Liver (tissue), 9 donors: ENCODE data around the gene PYGL. TPM values are rescaled to one million over a fixed set of nuclear protein-coding genes. Genes with fewer than 3 reads are reported as not detected.

Source experiments
- DNase-seq: peaks from one replicate; pipeline ENCODE4 v3.0.0-alpha.2; 2017; ENCODE audit warnings: low spot score
- H3K27ac ChIP-seq, 2 donors: one replicate each; pipeline ENCODE4 v1.7.0; 2013; ENCODE audit warnings: inconsistent platforms in 2 of 2, low read length in 2 of 2, control low read depth in 1 of 2, low read depth in 1 of 2, mild to moderate bottlenecking in 1 of 2
- H3K27me3 ChIP-seq, 4 donors: one replicate each; pipeline versions ENCODE4 v1.6.1 to v1.7.0; 2013; ENCODE audit warnings: low read length in 3 of 4, inconsistent platforms in 1 of 4, mild to moderate bottlenecking in 1 of 4, moderate library complexity in 1 of 4; ENCODE audit not compliant: control insufficient read depth in 4 of 4, insufficient read depth in 4 of 4
- H3K36me3 ChIP-seq, 4 donors: one replicate each; pipeline versions ENCODE4 v1.6.1 to v1.7.0; 2013; ENCODE audit warnings: low read length in 3 of 4, mild to moderate bottlenecking in 3 of 4, low read depth in 1 of 4, moderate library complexity in 1 of 4; ENCODE audit not compliant: control insufficient read depth in 4 of 4, insufficient read depth in 3 of 4
- H3K4me1 ChIP-seq, 4 donors: one replicate each; pipeline versions ENCODE4 v1.6.1 to v1.7.0; 2013; ENCODE audit warnings: low read length in 3 of 4, mild to moderate bottlenecking in 3 of 4, moderate library complexity in 1 of 4; ENCODE audit not compliant: control insufficient read depth in 4 of 4, insufficient read depth in 4 of 4
- H3K4me3 ChIP-seq, 3 donors: one replicate each; pipeline versions ENCODE4 v1.6.1 to v1.7.0; 2013; ENCODE audit warnings: low read length in 3 of 3, control low read depth in 1 of 3, low read depth in 1 of 3, mild to moderate bottlenecking in 1 of 3
- H3K9ac ChIP-seq, 2 donors: one replicate each; pipeline ENCODE4 v1.7.0; 2013; ENCODE audit warnings: low read length in 2 of 2, mild to moderate bottlenecking in 2 of 2, moderate library complexity in 2 of 2, control low read depth in 1 of 2, low read depth in 1 of 2
- H3K9me3 ChIP-seq, 4 donors: one replicate each; pipeline versions ENCODE4 v1.6.1 to v1.7.0; 2013; ENCODE audit warnings: low read length in 3 of 4; ENCODE audit not compliant: control insufficient read depth in 4 of 4
- EGR1 ChIP-seq, 2 donors: IDR thresholded peaks; 2 replicates each; pipeline ENCODE4 v1.6.1; 2016 to 2018; ENCODE audit warnings: antibody characterized with exemption in 2 of 2, low read depth in 2 of 2
- FOXA1 ChIP-seq: IDR thresholded peaks from 2 replicates; pipeline ENCODE4 v1.6.1; 2016; ENCODE audit warnings: antibody characterized with exemption
- FOXA2 ChIP-seq: IDR thresholded peaks from 2 replicates; pipeline ENCODE4 v1.6.1; 2016; ENCODE audit warnings: antibody characterized with exemption
- GABPA ChIP-seq, 2 donors: IDR thresholded peaks in 1 of 2; conservative IDR thresholded peaks in 1 of 2; 2 replicates each; pipeline ENCODE4 v1.6.1; 2016; ENCODE audit warnings: antibody characterized with exemption in 2 of 2, mild to moderate bottlenecking in 1 of 2, moderate library complexity in 1 of 2
- HNF4A ChIP-seq, 2 donors: conservative IDR thresholded peaks; 2 replicates each; pipeline ENCODE4 v1.6.1; 2016; ENCODE audit warnings: antibody characterized with exemption in 2 of 2, mild to moderate bottlenecking in 2 of 2
- HNF4G ChIP-seq: IDR thresholded peaks from 2 replicates; pipeline ENCODE4 v1.6.1; 2016; ENCODE audit warnings: antibody characterized with exemption
- JUND ChIP-seq, 2 donors: IDR thresholded peaks; 2 replicates each; pipeline ENCODE4 v1.6.1; 2016; ENCODE audit warnings: antibody characterized with exemption in 2 of 2
- NR2F2 ChIP-seq: IDR thresholded peaks from 2 replicates; pipeline ENCODE4 v1.6.1; 2016; ENCODE audit warnings: antibody characterized with exemption
- RXRA ChIP-seq, 2 donors: IDR thresholded peaks; 2 replicates each; pipeline ENCODE4 v1.6.1; 2017 to 2018; ENCODE audit warnings: antibody characterized with exemption in 2 of 2, mild to moderate bottlenecking in 1 of 2
- SP1 ChIP-seq: IDR thresholded peaks from 2 replicates; pipeline ENCODE4 v1.6.1; 2018; ENCODE audit warnings: antibody characterized with exemption, mild to moderate bottlenecking
- TAF1 ChIP-seq: conservative IDR thresholded peaks from 2 replicates; pipeline ENCODE4 v1.6.1; 2016; ENCODE audit warnings: antibody characterized with exemption, mild to moderate bottlenecking
- YY1 ChIP-seq: IDR thresholded peaks from 2 replicates; pipeline ENCODE4 v1.6.1; 2016; ENCODE audit warnings: antibody characterized with exemption, mild to moderate bottlenecking
- WGBS: extraction: QIAGEN DNeasy Blood & Tissue Kit; methylation state at CpG from one replicate; pipeline ENCODE4 v1.1.7; 2013; 5-methylcytosine and 5-hydroxymethylcytosine counted together
- polyA plus RNA-seq, 2 donors: library from polyadenylated mRNA; stranded (reverse) in 1 of 2; unstranded in 1 of 2; fragments of 200-250 nt in 1 of 2; fragments of >200 nt in 1 of 2; fragmentation: Nextera tagmentation in 1 of 2; extraction: Ambion mirVana in 1 of 2; gene quantifications; one replicate each; pipeline versions ENCODE4 v1.2.1 to v1.2.3, GENCODE V29; 2013 to 2015
- total RNA-seq, 2 donors: library from RNA; depleted of rRNA; stranded (reverse); fragments of >200 nt; gene quantifications; one replicate each; pipeline ENCODE4 v1.2.3, GENCODE V29; 2014
- TF ChIP-seq, protein P1 (sequence below): fragments of 150-350 bp; IDR thresholded peaks from 2 replicates; pipeline ENCODE4 v1.5.1; 2017; ENCODE audit warnings: improper control_type of control experiment, low read depth, low read length; ENCODE audit not compliant: missing input control
- TF ChIP-seq, protein P2 (sequence below): IDR thresholded peaks from 2 replicates; pipeline ENCODE4 v1.6.1; 2016; ENCODE audit warnings: antibody characterized with exemption
- TF ChIP-seq, protein P3 (sequence below): IDR thresholded peaks from 2 replicates; pipeline ENCODE4 v1.6.1; 2016; ENCODE audit warnings: antibody characterized with exemption
- donor health status: healthy.
- donor health status: healthy.
- donor health status: healthy.
- donor health status: healthy.
- donor health status: healthy.

The PYGL gene
- total and polyA plus RNA-seq, 4 donors, result 53.0 to 109 (median 86.3) TPM

DNA sequence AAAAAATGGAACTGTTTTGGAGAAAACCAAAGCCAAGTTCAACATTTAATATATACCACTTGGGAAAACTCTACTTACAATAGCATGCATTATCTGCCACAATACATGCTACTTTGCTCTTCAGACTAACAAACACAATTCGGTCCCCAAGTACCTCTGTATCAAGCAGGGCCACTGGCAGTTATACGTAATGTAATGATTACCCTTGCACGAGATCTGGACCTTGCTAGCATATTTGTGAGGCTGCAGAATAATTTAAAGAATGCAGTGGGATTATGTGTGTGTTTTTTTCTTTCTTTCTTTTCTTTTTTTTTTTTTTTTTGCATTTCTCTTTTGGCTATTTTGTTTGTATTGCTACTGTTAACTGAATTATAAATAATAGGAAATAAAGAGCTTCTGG is 22.8 kb upstream of the PYGL start:
- H3K4me3 ChIP-seq, result no peak overlapping the region
- H3K9ac ChIP-seq, result no peak overlapping the region
- H3K27me3 ChIP-seq, result no peaks in the 10 kb centered on the region
- no peaks in the 10 kb centered on the region for H3K9me3 ChIP-seq
- H3K4me1 ChIP-seq, result no peaks in the 10 kb centered on the region
- no peak overlapping the region for H3K27ac ChIP-seq
- DNase-seq, result no peak
- TF ChIP-seq HNF4A (conservative IDR thresholded peaks at IDR 0.05), result no peak
- TF ChIP-seq SP1, result no peak
- TF ChIP-seq NR2F2, result no peak
- TF ChIP-seq, protein P1, sequence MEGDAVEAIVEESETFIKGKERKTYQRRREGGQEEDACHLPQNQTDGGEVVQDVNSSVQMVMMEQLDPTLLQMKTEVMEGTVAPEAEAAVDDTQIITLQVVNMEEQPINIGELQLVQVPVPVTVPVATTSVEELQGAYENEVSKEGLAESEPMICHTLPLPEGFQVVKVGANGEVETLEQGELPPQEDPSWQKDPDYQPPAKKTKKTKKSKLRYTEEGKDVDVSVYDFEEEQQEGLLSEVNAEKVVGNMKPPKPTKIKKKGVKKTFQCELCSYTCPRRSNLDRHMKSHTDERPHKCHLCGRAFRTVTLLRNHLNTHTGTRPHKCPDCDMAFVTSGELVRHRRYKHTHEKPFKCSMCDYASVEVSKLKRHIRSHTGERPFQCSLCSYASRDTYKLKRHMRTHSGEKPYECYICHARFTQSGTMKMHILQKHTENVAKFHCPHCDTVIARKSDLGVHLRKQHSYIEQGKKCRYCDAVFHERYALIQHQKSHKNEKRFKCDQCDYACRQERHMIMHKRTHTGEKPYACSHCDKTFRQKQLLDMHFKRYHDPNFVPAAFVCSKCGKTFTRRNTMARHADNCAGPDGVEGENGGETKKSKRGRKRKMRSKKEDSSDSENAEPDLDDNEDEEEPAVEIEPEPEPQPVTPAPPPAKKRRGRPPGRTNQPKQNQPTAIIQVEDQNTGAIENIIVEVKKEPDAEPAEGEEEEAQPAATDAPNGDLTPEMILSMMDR, result no peak
- TF ChIP-seq GABPA (IDR thresholded peaks at IDR 0.05 in 1 of 2, conservative IDR thresholded peaks at IDR 0.05 in 1 of 2), result no peak
- TF ChIP-seq, protein P2, sequence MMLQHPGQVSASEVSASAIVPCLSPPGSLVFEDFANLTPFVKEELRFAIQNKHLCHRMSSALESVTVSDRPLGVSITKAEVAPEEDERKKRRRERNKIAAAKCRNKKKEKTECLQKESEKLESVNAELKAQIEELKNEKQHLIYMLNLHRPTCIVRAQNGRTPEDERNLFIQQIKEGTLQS, result no peak
- no peak for TF ChIP-seq JUND (IDR thresholded peaks at IDR 0.05)
- no peak for TF ChIP-seq HNF4G
- no peak for TF ChIP-seq RXRA (IDR thresholded peaks at IDR 0.05)
- TF ChIP-seq EGR1 (IDR thresholded peaks at IDR 0.05; ENCODE audit: low read depth in 2 of 2), result no peak
- no peak for TF ChIP-seq YY1
- TF ChIP-seq, protein P3, sequence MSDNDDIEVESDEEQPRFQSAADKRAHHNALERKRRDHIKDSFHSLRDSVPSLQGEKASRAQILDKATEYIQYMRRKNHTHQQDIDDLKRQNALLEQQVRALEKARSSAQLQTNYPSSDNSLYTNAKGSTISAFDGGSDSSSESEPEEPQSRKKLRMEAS, result no peak
- TF ChIP-seq FOXA2, result no peak
- TF ChIP-seq FOXA1, result no peak
- TF ChIP-seq TAF1, result no peak
- no peaks in the 10 kb centered on the region for H3K36me3 ChIP-seq
- 52% methylated on average over 3 of the region's 3 CpGs for WGBS

DNA sequence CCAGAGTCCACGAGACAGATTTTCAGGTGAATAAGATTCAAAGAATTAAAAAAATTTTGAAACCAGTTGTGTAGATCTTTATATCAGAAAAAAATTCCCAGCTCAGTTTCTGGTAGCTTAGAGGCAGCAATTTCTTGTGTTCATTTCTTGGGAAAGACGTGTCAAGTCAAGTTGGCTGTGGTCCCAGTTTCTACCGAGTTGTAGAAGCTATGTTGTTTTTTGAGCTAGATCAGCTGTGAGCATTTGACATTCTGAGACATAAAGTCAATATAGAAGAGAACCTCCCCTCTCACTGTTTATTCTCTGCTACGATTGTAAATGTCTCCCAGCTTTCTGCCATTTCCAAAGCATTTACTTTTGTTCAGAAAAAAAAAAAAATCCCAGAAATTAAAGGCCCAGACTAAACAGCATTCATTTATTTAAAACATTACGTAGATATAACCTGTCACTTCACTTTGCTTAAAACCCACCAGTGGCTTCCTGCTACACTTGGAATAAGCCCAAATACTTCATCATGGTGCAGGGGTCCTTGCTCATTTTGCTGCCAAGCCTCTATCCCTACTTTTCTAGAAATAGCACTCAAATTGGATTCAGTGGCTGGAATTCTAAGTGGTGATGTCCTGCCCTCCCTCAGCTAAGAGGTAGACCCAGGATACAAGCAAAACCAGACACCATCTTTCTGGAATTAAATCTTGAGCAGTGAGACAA is 20.6 kb upstream of the PYGL start:
- 46% methylated on average over 5 of the region's 5 CpGs for WGBS
- Histone ChIP-seq H3K9ac (no peak overlapping the region), H3K4me3 (no peak overlapping the region), H3K4me1 (peaks cover 0 to 2% (median 0%) of the 10 kb centered on the region in 4 donors), H3K27ac (no peak overlapping the region), H3K27me3 (no peaks in the 10 kb centered on the region), H3K36me3 (no peaks in the 10 kb centered on the region), H3K9me3 (no peaks in the 10 kb centered on the region)
- peak; percentile 46 for DNase-seq
- no peak for TF ChIP-seq EGR1 (IDR thresholded peaks at IDR 0.05; ENCODE audit: low read depth in 2 of 2)
- no peak for TF ChIP-seq RXRA (IDR thresholded peaks at IDR 0.05)

DNA sequence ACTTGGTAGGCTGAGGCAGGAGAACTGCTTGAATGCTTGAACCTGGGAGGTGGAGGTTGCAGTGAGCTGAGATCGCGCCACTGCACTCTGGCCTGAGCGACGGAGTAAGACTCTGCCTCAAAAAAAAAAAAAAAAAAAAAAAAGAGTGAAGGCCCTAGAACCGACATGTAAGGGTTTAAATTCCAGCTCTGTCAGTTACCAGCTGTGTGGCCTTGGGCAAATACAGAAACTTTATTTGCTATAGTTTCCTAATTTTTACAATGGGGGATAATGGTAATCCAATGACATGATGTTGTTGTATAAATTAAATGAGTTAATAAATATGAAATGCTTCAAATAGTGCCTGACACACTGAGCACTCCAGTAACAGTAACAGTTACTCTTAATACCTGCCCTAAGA is 19.6 kb upstream of the PYGL start:
- no peaks in the 10 kb centered on the region for H3K27me3 ChIP-seq
- H3K4me3 ChIP-seq, result no peak overlapping the region
- H3K27ac ChIP-seq, result no peak overlapping the region
- H3K9me3 ChIP-seq, result no peaks in the 10 kb centered on the region
- no peak for DNase-seq
- no peaks in the 10 kb centered on the region for H3K36me3 ChIP-seq
- peaks cover 0 to 2% (median 0%) of the 10 kb centered on the region in 4 donors for H3K4me1 ChIP-seq
- 96% methylated on average over 5 of the region's 5 CpGs for WGBS
- no peak for TF ChIP-seq HNF4G
- TF ChIP-seq JUND (IDR thresholded peaks at IDR 0.05), result no peak
- TF ChIP-seq HNF4A (conservative IDR thresholded peaks at IDR 0.05), result no peak
- TF ChIP-seq TAF1, result no peak
- no peak for TF ChIP-seq YY1
- TF ChIP-seq, protein P1, result no peak
- TF ChIP-seq FOXA1, result no peak
- no peak for TF ChIP-seq SP1
- TF ChIP-seq, protein P2, result no peak
- H3K9ac ChIP-seq, result no peak overlapping the region
